ENCODE data around the gene SPEF2. TPM values are rescaled to one million over a fixed set of nuclear protein-coding genes. Genes with fewer than 3 reads are reported as not detected.

SPEF2 gene
- total RNA-seq, 3 donors from 2014 or later, result 3.7 to 6.9 (median 4.2) TPM

- ATAC-seq (no peak), DNase-seq (no peak)
- intact Hi-C loops (cut with DNase I, micrococcal nuclease), result no loop called here
- H3K9me3 ChIP-seq, result no peaks in the 10 kb centered on the region
- H3K4me3 ChIP-seq, result no peak overlapping the region
- no peak for TF ChIP-seq CTCF (IDR thresholded peaks at IDR 0.05)
- H3K4me1 ChIP-seq (ENCODE audit: low read depth), result no peaks in the 10 kb centered on the region
- H3K36me3 ChIP-seq (ENCODE audit: low read depth), result no peaks in the 10 kb centered on the region
Observed at GRCh38 chr5:35622974-35623373, 5.3 kb downstream of the SPEF2 start.

DNA sequence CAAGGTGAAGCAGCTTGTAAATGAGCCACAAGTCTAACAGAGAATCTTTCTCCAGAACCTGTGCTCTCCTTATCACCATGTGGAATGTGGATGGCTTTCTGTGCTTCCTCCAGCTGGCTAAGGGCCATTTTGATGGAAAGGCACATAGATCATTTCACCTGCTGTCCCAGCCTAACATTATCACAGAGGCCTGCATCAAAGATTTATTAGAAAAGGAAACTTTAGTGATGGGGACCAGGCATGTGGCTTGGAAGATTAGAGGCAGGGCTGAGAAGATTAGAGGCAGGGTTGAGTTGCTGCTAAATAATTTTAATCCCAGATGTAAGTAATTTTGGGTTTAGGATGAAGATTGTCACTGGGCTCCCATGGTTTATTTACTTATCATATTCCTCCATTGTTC, 6.3 kb downstream of the SPEF2 start:
- ATAC-seq (no peak), DNase-seq (no peak)

DNA sequence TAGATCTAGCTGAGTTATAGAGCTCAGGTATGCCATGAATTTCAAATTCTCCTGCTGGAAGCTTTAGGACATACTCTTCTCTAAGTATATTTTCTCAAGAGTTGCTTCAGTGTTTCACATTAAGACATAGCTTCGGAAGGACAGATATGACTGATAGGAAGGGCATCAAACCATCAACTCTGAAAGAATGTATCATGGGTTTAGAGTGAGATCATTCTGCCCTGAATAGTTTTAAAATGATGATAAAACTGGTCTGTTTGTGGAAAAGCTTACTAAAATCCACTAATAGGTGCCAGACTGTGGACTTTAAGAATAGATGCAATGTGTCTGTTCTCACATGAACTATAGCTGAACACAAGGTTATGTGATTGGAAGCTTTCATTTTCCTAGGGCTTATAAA, 8.4 kb downstream of the SPEF2 start:
- Histone ChIP-seq H3K4me3 (no peak overlapping the region), H3K36me3 (ENCODE audit: low read depth) (no peaks in the 10 kb centered on the region), H3K9me3 (no peaks in the 10 kb centered on the region), H3K4me1 (ENCODE audit: low read depth) (no peaks in the 10 kb centered on the region)
- intact Hi-C loops (cut with DNase I, micrococcal nuclease), result no loop called here
- DNase-seq (no peak), ATAC-seq (no peak)
- TF ChIP-seq CTCF (IDR thresholded peaks at IDR 0.05), result no peak

More for the DNA sequence above, 6.3 kb downstream of the SPEF2 start:
- Histone ChIP-seq H3K9me3 (no peaks in the 10 kb centered on the region), H3K4me1 (ENCODE audit: low read depth) (no peaks in the 10 kb centered on the region), H3K36me3 (ENCODE audit: low read depth) (no peaks in the 10 kb centered on the region), H3K4me3 (no peak overlapping the region)
- TF ChIP-seq CTCF (IDR thresholded peaks at IDR 0.05), result no peak
- intact Hi-C loops (cut with DNase I, micrococcal nuclease), result no loop called here

DNA sequence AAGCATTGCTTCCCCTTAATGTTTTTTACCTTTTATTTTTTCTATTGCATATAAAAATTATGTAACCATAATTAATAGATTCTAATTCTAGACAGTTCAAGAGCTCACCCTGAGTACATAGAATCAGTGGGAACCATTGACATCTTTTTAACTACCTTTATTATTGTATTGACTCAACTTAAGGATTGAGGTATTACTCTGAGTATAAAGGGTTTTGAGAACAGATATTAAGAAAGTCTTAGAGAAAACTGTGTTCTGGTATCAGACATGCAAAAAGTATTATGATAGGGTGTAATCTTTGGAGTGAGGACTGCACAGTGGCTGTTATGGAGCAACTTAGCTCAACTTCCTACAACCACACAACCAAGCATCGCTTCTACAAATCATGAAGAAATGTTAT, 8.9 kb downstream of the SPEF2 start:
- TF ChIP-seq CTCF (IDR thresholded peaks at IDR 0.05), result no peak
- Histone ChIP-seq H3K36me3 (ENCODE audit: low read depth) (no peaks in the 10 kb centered on the region), H3K4me3 (no peak overlapping the region), H3K4me1 (ENCODE audit: low read depth) (no peaks in the 10 kb centered on the region), H3K9me3 (no peaks in the 10 kb centered on the region)
- ATAC-seq (no peak), DNase-seq (no peak)
- intact Hi-C loops (cut with DNase I, micrococcal nuclease), result no loop called here

DNA sequence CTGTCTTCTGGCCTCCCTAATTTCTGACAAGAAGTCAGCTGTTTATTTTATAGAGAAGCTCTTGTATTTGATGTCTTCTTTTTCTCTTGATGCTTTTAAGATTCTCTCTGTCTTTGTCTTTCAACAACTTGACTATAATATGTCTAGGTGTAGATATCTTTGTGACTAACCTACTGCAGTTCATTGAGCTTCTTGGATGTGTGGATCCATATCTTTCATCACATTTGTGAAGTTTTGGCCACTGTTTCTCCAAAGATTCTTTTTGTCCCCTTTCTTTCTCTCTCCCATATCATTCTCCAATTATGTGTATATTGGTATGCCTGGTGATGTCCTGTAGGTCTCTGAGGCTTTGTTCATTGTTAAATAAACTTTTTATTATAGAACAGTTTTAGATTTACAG, 16.7 kb downstream of the SPEF2 start:
- Histone ChIP-seq H3K4me3 (no peak overlapping the region), H3K4me1 (ENCODE audit: low read depth) (no peaks in the 10 kb centered on the region), H3K9me3 (peaks cover 4% of the 10 kb centered on the region), H3K36me3 (ENCODE audit: low read depth) (no peaks in the 10 kb centered on the region)
- intact Hi-C loops (cut with DNase I, micrococcal nuclease), result no loop called here
- DNase-seq, result no peak
- no peak for ATAC-seq
- no peak for TF ChIP-seq CTCF (IDR thresholded peaks at IDR 0.05)

GRCh38 chr5:35640623-35641022, 23.0 kb downstream of the SPEF2 start:
- no peak overlapping the region for H3K4me3 ChIP-seq
- H3K4me1 ChIP-seq (ENCODE audit: low read depth), result no peaks in the 10 kb centered on the region
- H3K36me3 ChIP-seq (ENCODE audit: low read depth), result no peaks in the 10 kb centered on the region
- no peak for TF ChIP-seq CTCF (IDR thresholded peaks at IDR 0.05)
- DNase-seq (no peak), ATAC-seq (no peak)
- no peaks in the 10 kb centered on the region for H3K9me3 ChIP-seq
- intact Hi-C loops (cut with DNase I, micrococcal nuclease), result loop anchor here in 1 of 2 donors (10.0 kb wide), 1 partner anchor 264 kb away; no protein-coding TSS in a partner anchor
